GM19452 (cell line): Measurements from ENCODE around the gene WDR46.

Experiments used
- ATAC-seq: cut with Tn5 transposase; IDR thresholded peaks from one replicate; pipeline ENCODE4 v1.9.1; 2021; ENCODE audit not compliant: unreplicated experiment

WDR46 gene, protein sequence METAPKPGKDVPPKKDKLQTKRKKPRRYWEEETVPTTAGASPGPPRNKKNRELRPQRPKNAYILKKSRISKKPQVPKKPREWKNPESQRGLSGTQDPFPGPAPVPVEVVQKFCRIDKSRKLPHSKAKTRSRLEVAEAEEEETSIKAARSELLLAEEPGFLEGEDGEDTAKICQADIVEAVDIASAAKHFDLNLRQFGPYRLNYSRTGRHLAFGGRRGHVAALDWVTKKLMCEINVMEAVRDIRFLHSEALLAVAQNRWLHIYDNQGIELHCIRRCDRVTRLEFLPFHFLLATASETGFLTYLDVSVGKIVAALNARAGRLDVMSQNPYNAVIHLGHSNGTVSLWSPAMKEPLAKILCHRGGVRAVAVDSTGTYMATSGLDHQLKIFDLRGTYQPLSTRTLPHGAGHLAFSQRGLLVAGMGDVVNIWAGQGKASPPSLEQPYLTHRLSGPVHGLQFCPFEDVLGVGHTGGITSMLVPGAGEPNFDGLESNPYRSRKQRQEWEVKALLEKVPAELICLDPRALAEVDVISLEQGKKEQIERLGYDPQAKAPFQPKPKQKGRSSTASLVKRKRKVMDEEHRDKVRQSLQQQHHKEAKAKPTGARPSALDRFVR

DNA sequence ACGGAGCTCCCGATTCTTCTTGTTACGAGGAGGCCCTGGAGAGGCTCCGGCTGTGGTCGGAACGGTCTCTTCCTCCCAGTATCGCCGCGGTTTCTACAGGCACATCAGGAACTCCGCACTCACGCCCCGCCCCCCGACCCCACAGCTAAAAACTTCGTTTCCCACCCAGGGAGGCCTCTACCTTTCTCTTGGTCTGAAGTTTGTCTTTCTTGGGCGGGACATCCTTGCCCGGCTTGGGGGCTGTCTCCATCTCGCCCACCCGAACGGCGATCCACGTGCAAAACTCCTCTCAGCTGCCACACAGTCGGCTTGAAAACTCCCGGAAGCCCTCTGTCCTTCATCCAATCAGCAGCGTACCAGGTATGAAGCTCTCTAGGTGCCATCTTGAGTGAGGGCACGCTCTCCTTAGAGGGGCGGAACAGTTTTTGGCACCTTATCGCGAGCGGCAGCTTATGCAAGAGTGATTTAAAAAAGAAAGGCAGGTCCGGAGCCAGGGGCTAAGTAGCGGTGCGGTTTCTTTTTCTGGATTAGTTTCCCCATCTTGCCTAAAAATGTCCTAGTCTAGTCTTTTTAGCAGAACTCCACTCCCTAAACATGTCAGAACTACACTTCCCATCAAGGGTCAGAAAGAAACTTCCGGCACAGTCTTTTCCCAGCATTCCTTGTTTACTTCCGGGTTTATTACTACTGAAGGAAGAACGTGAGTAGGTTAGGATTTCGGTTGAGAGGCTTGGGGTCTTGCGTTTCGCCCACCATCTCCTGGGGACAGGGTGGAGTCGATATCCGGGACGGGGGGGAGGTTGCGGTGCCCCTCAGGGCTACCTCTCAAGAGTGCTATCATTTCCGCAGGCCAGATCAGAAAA lies at the start of gene WDR46, which contains the start of gene PFDN6:
WDR46 (minus strand) TSS at position 319 of the 863 bp plus-strand sequence; CDS start at position 250, 69 bp downstream.
PFDN6 (plus strand) TSS at position 681 of the 863 bp plus-strand sequence. CDS start 256 bp downstream, outside the sequence.
- ATAC-seq = peak; percentile 87

- ATAC-seq = no peak
These were observed 47.5 kb upstream of the WDR46 start for GRCh38 chr6:33336495-33336894.

DNA sequence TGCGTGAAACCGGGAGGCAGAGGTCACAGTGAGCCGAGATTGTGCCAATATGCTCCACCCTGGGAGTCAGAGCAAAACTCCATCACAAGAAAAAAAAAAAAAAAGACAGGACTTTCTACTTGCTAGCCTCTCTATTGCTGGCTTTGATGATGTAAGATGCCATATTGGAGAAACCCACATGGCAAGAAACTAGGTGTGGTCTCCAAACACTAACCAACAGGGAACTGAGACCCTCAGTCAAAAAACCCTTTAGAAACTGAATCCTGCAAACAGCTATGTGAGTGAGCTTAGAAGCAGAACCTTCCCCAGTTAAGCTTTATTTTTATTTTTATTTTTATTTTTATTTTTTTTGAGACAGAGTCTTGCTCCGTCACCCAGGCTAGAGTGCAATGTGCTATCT lies 46.9 kb upstream of the WDR46 start:
- no peak for ATAC-seq

- ATAC-seq = no peak
These were observed 44.6 kb upstream of the WDR46 start for GRCh38 chr6:33333666-33334065.

- no peak for ATAC-seq
These were observed 41.7 kb upstream of the WDR46 start for GRCh38 chr6:33330736-33331135.

GRCh38 chr6:33329058-33329457 lies 40.0 kb upstream of the WDR46 start:
- no peak for ATAC-seq

DNA sequence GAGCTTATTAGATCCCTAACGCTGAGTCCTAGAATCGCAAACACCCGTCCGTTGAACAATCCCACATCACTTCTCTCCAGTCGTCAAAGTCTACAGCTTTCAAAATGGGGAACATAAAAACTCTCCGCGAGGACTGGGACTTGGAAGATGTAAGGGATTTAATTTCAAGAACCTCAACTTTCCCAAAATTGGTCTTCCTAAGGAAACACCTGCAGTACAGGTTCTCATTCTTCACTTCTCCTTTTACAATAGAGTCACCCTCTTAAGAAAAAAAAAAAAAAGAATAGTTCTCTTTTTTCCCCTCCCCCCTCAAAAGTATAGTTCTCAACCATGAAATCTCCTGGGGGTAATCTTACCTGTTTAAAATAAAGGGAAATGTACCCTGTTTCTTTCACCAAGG lies 35.1 kb upstream of the WDR46 start:
- no peak for ATAC-seq

DNA sequence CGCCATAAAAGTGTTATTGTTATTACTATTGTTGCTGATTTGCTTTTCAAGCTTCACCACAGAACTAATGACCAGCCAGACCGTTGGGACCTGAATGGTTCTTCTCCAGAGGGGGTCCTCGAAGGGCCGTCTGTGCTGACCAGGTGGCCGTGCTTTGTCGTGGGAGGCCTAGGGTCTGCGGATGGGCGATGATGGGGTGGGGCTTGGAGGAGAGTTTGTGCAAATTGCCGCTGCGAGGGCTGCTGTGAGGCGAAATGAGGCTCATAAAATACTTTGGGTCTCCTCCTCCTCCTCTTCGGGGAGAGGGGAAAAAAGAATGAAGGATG lies 34.5 kb upstream of the WDR46 start:
- peak; percentile 7 for ATAC-seq

GRCh38 chr6:33321227-33321626 lies 32.2 kb upstream of the WDR46 start:
- ATAC-seq = no peak

DNA sequence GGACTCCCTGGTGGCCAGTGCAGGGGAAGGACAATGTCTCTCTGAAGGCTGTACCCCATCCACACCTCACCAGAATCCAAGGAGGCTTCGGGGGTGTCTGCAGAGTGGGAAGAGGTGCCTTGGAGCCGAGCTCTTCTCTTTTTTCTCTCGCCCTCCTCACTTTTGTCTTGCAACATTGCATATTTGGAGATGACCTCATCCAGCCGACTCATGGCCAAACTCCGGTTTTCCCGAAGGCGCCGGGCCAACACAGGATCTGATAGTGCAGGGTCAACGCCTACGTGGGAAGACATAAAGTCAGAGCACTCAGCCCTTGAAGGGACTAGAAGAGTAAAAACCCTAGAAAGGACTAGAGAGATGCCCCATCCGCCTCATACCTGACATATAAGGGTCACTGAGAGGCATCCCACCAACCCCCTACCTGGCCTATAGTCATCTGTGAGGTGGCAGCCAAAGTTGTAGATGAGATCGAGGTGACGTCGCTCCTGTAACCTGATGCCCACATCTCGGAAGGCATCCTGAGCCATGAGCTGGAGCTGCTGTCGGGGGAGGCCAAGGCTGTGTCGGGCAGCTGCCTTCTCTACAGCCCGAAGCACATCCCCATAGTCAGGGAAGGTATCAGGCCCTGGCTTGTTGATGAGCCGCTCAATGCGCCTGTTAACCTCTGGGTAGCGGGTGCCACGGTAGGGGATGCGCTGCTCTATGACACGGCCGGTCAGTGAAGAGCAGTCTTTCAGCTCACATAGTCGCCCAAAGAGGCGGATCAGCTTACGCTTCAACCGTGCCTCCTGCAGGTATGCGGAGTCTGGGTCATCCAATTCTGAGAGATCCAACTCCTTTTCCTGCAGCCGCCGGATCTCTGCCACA lies 31.5 kb upstream of the WDR46 start:
- ATAC-seq = no peak

DNA sequence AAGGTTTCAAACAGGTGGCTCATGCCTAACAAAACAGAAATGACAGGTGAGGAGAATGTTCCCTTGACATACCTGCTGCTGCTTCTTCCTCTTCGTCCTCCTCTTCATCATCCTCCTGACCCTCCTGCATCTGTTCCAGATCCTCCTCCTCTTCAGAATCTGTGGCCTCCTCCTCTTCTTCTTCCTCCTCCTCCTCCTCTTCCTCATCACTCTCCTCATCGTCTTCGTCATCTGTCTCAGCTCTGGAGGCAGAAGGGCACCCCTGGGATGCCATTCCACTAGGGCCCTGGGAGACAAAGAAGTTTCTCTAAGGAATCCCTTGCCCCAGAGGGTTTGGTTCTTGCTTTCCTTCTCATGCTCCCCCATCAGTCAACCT lies 30.9 kb upstream of the WDR46 start:
- no peak for ATAC-seq

GRCh38 chr6:33318426-33319073 lies 29.5 kb upstream of the WDR46 start:
- no peak for ATAC-seq

DNA sequence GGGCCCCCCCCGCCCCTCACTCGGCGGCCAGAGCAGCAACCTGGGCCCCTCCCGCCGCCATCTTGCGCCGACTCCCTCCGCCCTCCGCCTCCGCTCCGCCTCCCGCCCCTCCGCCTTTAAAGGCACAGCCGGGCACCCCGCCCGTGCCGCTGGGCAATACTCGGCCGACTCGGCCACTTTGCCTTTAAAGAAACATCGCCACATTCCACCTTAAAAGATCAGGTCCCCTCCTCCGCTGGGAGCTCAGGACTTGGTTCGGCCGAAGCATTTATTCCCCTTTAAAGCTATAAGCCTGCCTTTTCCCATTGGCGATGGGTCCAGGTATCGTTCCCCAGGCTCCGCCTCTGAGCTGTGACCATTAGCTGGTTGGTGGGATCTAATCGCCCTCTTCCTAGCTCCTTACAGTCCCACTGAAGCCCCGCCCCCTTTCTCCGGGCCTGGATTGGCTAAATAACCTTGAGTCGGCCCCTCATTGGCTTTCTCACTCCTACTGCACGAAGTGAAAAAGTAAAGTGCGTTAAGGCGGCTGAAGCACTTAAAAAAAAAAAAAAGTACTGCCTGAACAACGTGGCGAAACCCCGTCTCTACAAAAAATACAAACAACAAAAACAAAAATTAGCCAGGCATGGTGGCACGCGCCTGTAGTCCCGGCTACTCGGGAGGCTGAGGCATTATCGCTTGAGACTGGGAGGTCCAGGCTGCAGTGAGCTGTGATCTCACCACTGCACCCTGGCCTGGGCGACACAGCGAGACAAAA lies 28.8 kb upstream of the WDR46 start, which contains the start of gene ZBTB22:
ZBTB22 (minus strand) TSS at position 76 of the 757 bp plus-strand sequence. CDS start 828 bp downstream, outside the sequence.
- ATAC-seq = peak; percentile 43

DNA sequence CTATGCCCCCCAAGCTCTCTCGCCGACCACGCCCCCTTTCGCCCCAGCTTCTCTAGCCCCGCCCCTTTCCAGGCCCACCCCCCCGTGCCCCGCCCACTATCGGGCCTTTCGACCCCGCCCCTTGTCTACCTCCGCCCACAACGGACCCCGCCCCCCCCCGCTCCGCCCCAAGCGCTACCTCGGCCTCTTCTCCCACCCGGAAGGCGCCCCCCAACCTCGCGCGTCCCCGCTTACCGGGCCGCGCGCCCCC lies 28.3 kb upstream of the WDR46 start:
- ATAC-seq = no peak

- ATAC-seq = no peak
These were observed 27.8 kb upstream of the WDR46 start for GRCh38 chr6:33316603-33317418.

- ATAC-seq = no peak
These were observed 27.0 kb upstream of the WDR46 start for GRCh38 chr6:33315793-33316602.

- ATAC-seq = no peak
These were observed 26.1 kb upstream of the WDR46 start for GRCh38 chr6:33314943-33315792.
